Stimulated activated CD8-positive, alpha-beta memory T cell treated with anti-CD3 and anti-CD28 coated beads, Interleukin-2, amount 100 ng/mL, for 1 hour (primary cell): ENCODE measurements around the gene NOC2L.
A peak's percentile ranks its signal among the peaks of the same experiment; 100 is the strongest.

ENCODE experiments used
- DNase-seq, 2 donors: peaks; one replicate each; pipeline ENCODE4 v3.0.0-alpha.2; 2020; ENCODE audit warnings: low read depth in 2 of 2

Gene NOC2L

DNA sequence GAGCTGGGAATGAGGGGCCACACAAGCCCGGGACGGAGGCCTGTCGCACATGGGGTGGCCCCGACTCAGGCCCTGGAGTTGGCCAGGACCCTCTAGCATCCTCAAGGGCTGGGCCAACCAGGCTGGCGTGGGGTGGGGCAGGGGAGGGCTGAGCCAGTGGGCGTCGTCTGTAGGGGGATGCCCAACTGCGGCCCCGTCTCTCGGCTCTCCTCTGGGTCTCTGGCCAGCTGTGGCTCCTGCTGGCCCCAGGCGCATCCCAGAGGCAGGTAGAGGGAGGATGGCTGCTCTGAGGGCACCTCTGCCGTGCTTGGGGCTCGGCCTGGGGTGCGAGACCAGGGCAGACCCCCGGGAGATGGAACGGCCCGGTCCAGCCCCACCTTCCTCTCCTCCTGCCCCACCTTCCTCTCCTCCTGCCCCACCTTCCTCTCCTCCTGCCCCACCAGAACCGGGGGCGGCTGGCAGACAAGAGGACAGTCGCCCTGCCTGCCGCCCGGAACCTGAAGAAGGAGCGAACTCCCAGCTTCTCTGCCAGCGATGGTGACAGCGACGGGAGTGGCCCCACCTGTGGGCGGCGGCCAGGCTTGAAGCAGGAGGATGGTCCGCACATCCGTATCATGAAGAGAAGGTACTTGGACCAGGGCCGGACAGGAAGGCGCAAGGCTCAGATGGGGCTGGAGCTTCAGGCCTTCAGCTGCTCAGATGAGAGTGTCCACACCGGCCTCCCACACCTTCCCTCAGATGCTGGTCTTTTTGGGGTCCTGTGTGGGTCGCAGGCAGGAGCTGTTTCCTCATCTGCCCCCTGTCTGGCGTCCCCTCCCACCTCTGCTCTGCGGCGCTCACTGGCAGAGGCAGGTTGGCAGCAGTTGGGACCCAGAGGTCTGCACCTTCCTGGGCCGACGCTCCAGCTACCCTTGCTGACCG lies 29.1 kb downstream of the NOC2L start:
- DNase-seq: no peak

DNA sequence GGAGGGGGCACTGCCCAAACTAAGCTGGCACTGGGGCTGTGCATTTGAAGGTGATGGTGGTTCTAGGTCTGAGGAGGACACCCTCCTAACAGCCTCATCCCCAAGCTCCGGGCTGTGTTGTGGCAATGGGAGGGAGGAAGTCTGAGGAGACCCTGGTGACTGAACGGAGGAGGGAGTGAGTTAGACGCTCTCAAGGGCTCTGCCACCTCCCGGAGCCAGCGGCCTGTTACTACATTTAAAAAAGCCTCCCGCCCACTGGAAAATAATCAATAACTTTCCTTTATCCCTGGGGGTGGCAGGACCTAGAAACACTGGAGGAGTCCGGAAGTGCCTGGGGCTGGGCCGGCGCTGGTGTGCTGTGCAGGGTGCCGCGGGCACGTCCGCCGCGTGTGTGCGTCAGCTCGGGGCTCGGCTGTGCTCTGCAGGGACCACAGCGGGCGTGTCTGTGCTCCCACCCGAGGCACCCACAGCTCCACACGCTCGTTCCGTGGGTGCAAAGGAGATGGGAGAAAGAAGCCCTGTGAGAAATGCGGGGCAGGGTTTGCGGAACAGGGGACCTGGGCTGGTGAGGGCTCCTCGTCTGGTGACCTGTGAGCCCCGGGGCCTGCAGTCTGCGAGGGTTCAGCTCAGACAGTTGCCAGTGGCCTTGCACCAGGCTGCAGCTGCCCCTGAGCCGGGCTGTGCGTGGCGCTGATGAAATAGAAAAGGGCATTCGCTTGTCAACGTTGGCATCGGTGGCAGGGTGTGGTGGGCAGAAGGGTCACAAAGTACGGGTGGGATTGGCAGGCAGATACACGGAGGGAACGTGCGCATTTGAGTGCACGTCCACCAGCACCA lies 30.0 kb downstream of the NOC2L start:
- no peak for DNase-seq

DNA sequence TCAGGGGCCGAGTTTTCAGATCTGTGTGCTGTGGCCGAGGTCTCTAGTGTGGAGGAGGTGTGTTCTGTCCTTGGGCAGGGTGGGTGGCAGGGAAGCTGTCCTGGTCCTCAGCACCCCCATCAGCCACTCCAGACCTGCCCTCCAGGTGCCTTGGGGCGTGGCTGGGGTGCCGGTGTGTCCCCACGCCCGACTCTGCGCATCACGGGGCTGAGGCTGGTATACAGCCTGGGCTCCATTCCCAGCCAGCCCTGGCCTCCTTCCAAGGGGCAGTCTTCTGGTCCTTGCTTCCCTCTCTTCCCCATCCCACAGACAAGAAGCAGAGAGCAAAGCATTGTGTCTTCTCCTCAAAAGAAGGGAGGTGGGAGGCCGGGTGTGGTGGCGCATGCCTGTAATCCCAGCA lies 31.3 kb downstream of the NOC2L start:
- no peak for DNase-seq

- DNase-seq: no peak
These were observed 31.8 kb downstream of the NOC2L start for GRCh38 chr1:927234-927633.

DNA sequence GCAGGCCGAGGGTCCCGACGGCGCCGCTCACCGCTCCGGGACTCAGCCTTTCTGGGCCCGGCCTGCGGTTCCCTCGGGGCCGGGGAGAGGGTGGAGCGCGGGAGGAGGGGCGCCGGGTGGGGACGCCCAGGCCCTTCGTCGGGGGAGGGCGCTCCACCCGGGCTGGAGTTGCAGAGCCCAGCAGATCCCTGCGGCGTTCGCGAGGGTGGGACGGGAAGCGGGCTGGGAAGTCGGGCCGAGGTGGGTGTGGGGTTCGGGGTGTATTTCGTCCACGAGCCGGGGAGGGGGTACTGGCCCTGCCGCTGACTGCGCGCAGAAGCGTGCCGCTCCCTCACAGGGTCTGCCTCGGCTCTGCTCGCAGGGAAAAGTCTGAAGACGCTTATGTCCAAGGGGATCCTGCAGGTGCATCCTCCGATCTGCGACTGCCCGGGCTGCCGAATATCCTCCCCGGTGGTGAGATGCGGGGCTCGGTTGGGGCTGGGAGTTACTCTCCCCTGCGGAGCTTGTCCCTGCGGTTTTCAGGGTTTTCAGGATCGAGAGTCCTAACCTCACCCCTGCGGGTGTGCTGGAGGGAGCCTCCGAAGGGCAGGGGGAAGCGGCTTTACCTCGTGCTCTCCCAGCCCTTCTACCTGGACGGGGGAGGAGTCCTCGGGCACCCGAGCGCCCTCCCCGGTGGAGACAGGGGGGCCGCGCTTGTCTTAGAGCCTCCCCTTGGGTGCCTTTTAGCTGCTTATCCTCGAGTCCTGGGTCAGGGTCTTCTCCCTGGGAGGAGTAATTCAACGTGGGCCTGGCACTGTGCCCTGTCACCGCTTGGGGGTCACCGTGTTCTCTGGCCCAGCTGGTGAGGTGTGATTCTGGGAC lies 33.3 kb downstream of the NOC2L start:
- DNase-seq: no peak

DNA sequence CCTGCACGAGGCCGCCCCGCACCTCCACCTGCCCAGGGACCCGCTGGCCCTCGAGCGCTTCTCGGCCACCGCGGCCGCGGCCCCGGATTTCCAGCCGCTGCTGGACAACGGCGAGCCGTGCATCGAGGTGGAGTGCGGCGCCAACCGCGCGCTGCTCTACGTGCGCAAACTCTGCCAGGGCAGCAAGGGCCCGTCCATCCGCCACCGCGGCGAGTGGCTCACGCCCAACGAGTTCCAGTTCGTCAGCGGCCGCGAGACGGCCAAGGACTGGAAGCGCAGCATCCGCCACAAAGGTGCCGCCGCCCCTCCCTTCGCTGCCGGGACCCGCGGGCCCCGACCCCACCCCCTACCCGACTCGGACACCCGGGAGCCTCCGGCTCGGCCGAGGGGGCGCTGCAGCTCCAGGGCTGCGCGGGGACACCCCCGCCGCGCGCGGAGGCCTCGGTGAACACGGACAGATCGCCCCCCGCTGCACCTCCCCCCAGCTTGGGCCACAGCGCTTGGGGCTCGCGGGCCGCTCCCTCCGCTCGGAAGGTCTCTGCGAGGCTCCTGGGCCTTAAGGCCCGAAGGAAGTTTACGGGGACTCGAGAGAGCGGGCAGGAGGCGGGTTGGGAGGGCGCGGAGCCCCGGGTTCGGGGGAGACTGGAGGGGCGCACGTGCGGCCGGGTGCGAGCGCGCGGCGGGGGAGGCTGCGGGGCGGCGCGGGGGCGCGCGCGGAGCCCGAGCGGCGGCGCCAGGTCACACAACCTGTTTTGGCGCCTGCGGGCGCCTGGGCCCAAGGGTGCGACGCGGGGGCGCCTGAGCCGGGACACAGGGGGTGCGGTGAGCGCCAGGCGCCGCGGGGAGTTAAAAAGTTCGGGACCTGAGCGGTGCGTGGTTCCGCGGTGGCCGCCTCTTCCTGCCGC lies 34.1 kb downstream of the NOC2L start:
- no peak for DNase-seq

- no peak for DNase-seq
These were observed 34.9 kb downstream of the NOC2L start for GRCh38 chr1:923991-924655.

- DNase-seq: peak; percentile 34 to 39
These were observed 35.7 kb downstream of the NOC2L start, which contains the start of gene SAMD11 for GRCh38 chr1:923131-923990. TSS of gene SAMD11 (plus strand) at chr1:923923. CDS start at chr1:924432, 509 bp downstream.

DNA sequence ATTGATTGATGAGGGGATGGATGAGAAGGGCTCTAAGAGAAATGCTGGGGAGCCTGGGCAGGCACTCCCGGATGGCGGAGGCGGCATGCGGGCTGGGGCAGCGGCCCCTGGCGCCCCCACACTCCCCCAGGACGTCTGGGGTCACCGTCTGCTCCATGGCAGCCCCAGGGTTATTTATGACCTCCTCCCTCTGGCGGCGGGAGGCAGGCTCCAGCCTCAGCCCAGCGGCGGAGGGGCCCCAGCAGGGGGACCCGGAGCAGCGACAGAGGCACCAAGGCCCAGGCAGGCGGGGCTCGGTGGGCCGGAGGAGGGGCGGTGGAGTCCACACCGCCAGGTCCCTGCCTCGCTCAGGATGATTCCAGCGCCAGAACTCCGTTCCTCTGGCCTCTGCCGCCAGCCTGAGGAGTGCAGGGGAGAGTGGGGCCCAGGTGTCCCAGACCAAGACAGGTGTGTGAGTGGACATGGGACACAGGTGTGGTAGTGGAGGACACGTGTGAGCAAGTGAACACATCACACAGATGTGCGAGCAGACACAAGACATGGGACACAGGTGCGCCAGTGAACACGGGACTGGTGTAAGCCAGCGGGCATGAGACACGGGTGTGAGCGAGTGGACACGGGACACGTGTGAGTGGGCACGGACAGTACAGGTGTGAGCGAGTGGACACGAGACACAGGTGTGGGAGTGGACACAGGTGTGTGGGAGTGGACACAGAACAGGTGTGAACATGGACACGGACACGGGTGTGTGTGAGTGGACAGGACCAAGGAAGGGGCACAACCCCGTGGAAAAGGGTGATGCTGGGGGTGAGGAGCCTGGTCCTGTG lies 37.8 kb downstream of the NOC2L start:
- no peak for DNase-seq

DNA sequence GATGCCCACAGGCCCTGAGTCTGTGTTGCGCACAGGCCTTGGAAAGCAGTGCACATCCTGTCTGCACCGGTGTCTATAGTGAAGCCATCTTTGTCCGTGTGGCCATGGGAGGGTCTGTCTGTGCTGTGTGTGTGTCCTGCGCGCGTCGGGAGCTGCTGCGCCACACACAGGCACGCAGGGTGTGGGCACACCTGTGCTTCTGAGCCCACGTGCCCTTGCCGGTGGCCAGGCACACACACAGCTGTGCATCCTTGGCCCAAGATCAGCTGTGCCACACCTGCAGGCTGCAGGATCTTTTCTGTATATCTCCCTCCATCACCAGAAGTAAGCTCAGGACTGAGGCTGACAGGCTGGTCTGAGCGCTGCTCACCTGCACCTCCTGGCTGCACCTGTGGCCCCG lies 38.5 kb downstream of the NOC2L start:
- DNase-seq: no peak

DNA sequence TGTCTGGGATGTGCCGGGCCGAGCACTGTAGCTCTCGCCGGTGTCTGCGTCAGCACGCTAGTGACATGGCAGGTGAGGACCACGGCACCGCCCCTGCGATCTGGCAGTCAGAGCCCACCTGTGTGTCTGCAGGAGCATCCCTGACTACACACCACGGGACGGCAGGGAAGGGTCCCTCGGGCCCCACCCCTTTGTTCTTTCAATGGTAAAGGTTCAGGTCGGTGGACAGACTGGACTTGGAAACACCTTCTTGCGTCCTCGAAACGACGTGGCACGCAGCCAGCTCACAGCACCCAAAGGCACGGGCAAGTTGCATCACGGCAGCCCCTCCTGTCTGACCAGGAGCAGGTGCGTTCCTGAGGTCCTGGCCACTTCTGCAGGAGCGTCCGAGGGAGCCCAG lies 39.0 kb downstream of the NOC2L start:
- DNase-seq: no peak

DNA sequence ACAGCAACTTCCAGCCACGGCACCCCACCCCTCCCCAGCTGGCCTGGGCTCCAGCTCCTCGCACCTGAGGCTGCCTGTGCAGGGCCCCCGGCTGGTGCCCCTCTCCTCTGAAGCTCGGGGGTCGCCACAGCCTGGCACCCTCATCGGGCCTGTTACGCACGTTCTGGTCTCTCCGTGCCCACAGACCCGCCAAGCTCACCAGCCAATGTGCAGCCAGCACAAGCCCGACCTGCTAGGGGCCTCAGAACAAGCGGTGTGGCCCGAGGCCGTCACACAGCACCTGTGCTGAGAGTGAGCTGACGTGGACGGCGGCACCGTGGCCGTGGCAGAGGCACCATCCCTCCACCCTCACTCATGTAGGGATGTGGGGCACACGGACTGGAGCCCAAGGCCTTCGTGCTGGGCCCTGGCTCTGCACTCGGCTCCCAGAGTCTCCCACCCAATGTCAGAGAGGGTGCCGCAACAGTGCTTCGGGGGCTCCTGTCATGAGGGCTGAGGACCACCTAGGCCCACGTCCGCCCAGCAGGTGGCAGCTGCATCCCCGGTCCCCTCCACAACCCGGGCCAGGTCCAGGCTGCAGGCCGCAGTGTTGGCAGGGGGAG lies 39.7 kb downstream of the NOC2L start:
- DNase-seq: no peak

GRCh38 chr1:918843-919242 lies 40.2 kb downstream of the NOC2L start:
- DNase-seq: no peak

- DNase-seq: no peak
These were observed 40.7 kb downstream of the NOC2L start for GRCh38 chr1:918353-918752.

DNA sequence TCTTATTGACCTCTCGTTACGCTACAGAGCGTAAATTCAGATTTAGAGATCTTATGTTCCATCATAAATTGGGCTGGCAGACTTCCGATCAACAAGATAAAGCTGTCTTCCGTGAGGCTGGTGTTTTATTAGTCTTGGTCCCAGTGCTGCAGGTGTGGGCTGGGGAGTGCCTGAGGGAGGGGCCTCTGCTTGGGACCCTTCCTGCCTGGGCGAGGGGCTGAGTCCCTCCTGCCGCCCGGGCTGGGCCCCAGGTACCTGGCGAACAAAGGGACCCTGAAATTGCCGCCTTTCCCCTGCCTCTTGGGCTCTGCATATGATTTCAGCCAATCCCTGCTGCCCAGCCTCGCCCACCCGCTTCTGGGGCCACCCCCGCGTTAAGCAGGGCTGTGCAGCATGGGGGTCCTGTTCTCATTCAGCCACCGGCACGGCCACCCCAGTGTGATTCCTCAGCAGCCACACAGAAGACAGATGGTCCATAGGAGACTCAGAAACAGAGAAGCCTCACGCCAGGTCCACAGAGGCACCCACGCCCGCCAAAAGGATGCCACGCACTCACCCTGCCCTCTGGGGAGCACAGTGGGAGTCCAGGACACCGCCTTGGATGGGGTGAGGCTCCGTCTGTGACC lies 41.5 kb downstream of the NOC2L start:
- no peak for DNase-seq

DNA sequence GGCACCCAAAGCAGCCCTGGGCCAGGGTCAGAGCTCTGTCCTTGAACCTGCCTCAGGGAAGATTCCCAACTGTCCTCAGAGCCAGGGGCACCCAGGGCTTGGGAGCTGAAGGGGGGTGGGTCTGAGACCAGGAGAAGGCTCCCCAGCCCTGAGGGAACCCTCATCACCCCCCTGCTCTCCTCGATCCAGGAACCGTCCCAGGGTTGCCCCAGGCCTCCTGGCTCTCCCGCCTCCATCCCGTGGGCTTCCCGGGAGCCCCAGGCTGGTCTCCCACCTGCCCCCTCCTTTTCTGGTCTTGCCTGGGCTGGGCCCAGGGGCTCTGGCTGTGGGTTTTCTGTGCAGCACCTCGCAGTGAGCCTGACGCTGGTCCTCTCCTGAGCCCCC lies 42.0 kb downstream of the NOC2L start:
- DNase-seq: no peak
